Measurements from ENCODE around the gene OR5J2. TPM values are rescaled to one million over a fixed set of nuclear protein-coding genes. Genes with fewer than 3 reads are reported as not detected.
"Not testable (repeated sequence)": the region's sequence is repeated elsewhere in the genome, so short reads cannot be mapped to it uniquely, and the experiment has no call there.

Gene OR5J2
- total RNA-seq, 1 donor from 2014 or later, result not detected

- Mint-ChIP-seq H3K36me3 (ENCODE audit: low read depth, unreplicated experiment) (no peaks in the 10 kb centered on the region), H3K9me3 (ENCODE audit: unreplicated experiment) (no peaks in the 10 kb centered on the region), H3K4me3 (ENCODE audit: unreplicated experiment) (no peak overlapping the region), H3K27me3 (ENCODE audit: low read depth, unreplicated experiment) (no peaks in the 10 kb centered on the region), H3K27ac (ENCODE audit: unreplicated experiment) (no peak overlapping the region), H3K4me1 (ENCODE audit: low read depth, unreplicated experiment) (no peaks in the 10 kb centered on the region)
- Histone ChIP-seq H3K9me3 (ENCODE audit: insufficient read depth, low read depth, low read length) (no peaks in the 10 kb centered on the region), H4K20me1 (ENCODE audit: insufficient read depth, low read length) (no peaks in the 10 kb centered on the region), H3K4me3 (ENCODE audit: insufficient read depth, low read depth, low read length) (no peak overlapping the region), H3K79me2 (ENCODE audit: insufficient read depth, low read length) (no peaks in the 10 kb centered on the region), H3K4me1 (ENCODE audit: insufficient read depth, low read length) (no peaks in the 10 kb centered on the region), H3K27ac (ENCODE audit: low read depth, low read length) (no peak overlapping the region), H3K27me3 (ENCODE audit: insufficient read depth, low read length) (no peaks in the 10 kb centered on the region), H3K9ac (ENCODE audit: low read length) (no peak overlapping the region), H3K36me3 (ENCODE audit: insufficient read depth, low read length) (no peaks in the 10 kb centered on the region), H2AFZ (ENCODE audit: low read depth, low read length) (no peak overlapping the region), H3K4me2 (ENCODE audit: low read length) (no peak overlapping the region)
- FAIRE-seq (no peak), DNase-seq (ENCODE audit: low read depth) (no peak)
- TF ChIP-seq, protein P1, sequence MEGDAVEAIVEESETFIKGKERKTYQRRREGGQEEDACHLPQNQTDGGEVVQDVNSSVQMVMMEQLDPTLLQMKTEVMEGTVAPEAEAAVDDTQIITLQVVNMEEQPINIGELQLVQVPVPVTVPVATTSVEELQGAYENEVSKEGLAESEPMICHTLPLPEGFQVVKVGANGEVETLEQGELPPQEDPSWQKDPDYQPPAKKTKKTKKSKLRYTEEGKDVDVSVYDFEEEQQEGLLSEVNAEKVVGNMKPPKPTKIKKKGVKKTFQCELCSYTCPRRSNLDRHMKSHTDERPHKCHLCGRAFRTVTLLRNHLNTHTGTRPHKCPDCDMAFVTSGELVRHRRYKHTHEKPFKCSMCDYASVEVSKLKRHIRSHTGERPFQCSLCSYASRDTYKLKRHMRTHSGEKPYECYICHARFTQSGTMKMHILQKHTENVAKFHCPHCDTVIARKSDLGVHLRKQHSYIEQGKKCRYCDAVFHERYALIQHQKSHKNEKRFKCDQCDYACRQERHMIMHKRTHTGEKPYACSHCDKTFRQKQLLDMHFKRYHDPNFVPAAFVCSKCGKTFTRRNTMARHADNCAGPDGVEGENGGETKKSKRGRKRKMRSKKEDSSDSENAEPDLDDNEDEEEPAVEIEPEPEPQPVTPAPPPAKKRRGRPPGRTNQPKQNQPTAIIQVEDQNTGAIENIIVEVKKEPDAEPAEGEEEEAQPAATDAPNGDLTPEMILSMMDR (IDR thresholded peaks at IDR 0.05; ENCODE audit: insufficient read depth, low read depth, low read length), result no peak
- no peak for TF ChIP-seq EZH2 (IDR thresholded peaks at IDR 0.05; ENCODE audit: insufficient read depth, low read length)
Observed at GRCh38 chr11:56207790-56208189, 31.4 kb downstream of the OR5J2 start.

GRCh38 chr11:56214537-56214936 lies 38.1 kb downstream of the OR5J2 start:
- no peaks in the 10 kb centered on the region for H4K20me1 ChIP-seq (ENCODE audit: insufficient read depth, low read length)
- Mint-ChIP-seq H3K27ac (ENCODE audit: unreplicated experiment) (no peak overlapping the region), H3K4me3 (ENCODE audit: unreplicated experiment) (no peak overlapping the region), H3K27me3 (ENCODE audit: low read depth, unreplicated experiment) (no peaks in the 10 kb centered on the region), H3K36me3 (ENCODE audit: low read depth, unreplicated experiment) (no peaks in the 10 kb centered on the region), H3K9me3 (ENCODE audit: unreplicated experiment) (peaks cover 7% of the 10 kb centered on the region), H3K4me1 (ENCODE audit: low read depth, unreplicated experiment) (no peaks in the 10 kb centered on the region)
- no peak overlapping the region for H2AFZ ChIP-seq (ENCODE audit: low read depth, low read length)
- H3K27ac ChIP-seq (ENCODE audit: low read depth, low read length), result no peak overlapping the region
- H3K9me3 ChIP-seq (ENCODE audit: insufficient read depth, low read depth, low read length), result no peaks in the 10 kb centered on the region
- H3K4me2 ChIP-seq (ENCODE audit: low read length), result no peak overlapping the region
- no peaks in the 10 kb centered on the region for H3K27me3 ChIP-seq (ENCODE audit: insufficient read depth, low read length)
- H3K4me3 ChIP-seq (ENCODE audit: insufficient read depth, low read depth, low read length), result no peak overlapping the region
- H3K36me3 ChIP-seq (ENCODE audit: insufficient read depth, low read length), result no peaks in the 10 kb centered on the region
- H3K79me2 ChIP-seq (ENCODE audit: insufficient read depth, low read length), result no peaks in the 10 kb centered on the region
- no peak overlapping the region for H3K9ac ChIP-seq (ENCODE audit: low read length)
- H3K4me1 ChIP-seq (ENCODE audit: insufficient read depth, low read length), result no peaks in the 10 kb centered on the region
- DNase-seq (ENCODE audit: low read depth) (no peak), FAIRE-seq (no peak)
- TF ChIP-seq, protein P1 (IDR thresholded peaks at IDR 0.05; ENCODE audit: insufficient read depth, low read depth, low read length), result no peak
- TF ChIP-seq EZH2 (IDR thresholded peaks at IDR 0.05; ENCODE audit: insufficient read depth, low read length), result no peak

DNA sequence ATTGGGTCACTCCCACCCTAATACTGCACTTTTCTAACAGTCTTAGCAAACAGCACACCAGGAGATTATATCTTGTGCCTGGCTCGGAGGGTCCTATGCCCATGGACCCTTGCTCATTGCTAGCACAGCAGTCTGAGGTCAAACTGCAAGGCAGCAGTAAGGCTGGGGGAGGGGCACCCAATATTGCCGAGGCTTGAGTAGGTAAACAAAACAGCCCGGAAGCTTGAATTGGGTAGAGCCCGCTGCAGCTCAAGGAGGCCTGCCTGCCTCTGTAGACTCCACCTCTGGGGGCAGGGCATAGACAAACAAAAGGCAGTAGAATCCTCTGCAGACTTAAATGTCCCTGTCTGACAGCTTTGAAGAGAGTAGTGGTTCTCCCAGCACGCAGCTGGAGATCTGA lies 43.3 kb downstream of the OR5J2 start:
- not testable (repeated sequence) for H3K36me3 Mint-ChIP-seq (ENCODE audit: low read depth, unreplicated experiment); FAIRE-seq
- peaks cover 16% of the 10 kb centered on the region for H3K9me3 Mint-ChIP-seq (ENCODE audit: unreplicated experiment)

More for the DNA sequence above, 43.3 kb downstream of the OR5J2 start:
- not testable (repeated sequence) for H3K4me3 ChIP-seq (ENCODE audit: insufficient read depth, low read depth, low read length); H3K27me3 ChIP-seq (ENCODE audit: insufficient read depth, low read length); H3K9me3 ChIP-seq (ENCODE audit: insufficient read depth, low read depth, low read length); H3K4me2 ChIP-seq (ENCODE audit: low read length); H2AFZ ChIP-seq (ENCODE audit: low read depth, low read length); DNase-seq (ENCODE audit: low read depth); H3K4me1 Mint-ChIP-seq (ENCODE audit: low read depth, unreplicated experiment); H3K4me3 Mint-ChIP-seq (ENCODE audit: unreplicated experiment); H3K4me1 ChIP-seq (ENCODE audit: insufficient read depth, low read length); H3K9ac ChIP-seq (ENCODE audit: low read length); H3K27me3 Mint-ChIP-seq (ENCODE audit: low read depth, unreplicated experiment); H3K79me2 ChIP-seq (ENCODE audit: insufficient read depth, low read length); H3K27ac ChIP-seq (ENCODE audit: low read depth, low read length); H3K36me3 ChIP-seq (ENCODE audit: insufficient read depth, low read length); H4K20me1 ChIP-seq (ENCODE audit: insufficient read depth, low read length); H3K27ac Mint-ChIP-seq (ENCODE audit: unreplicated experiment)

Other genes starting within 250 kb of the OR5J2 start
- gene OR5I1, start 240.2 kb upstream of the OR5J2 start, total RNA-seq, result not detected in 2 replicates
- not detected in 2 replicates for gene OR10AG1, start 206.7 kb upstream of the OR5J2 start, total RNA-seq
- gene OR5F1, start 182.0 kb upstream of the OR5J2 start, total RNA-seq, result not detected in 2 replicates
- not detected in 2 replicates for gene OR5AS1, start 149.0 kb upstream of the OR5J2 start, total RNA-seq
- gene OR8I2, start 83.3 kb upstream of the OR5J2 start, total RNA-seq, result not detected in 2 replicates
- not detected in 2 replicates for gene OR8H2, start 72.9 kb upstream of the OR5J2 start, total RNA-seq
- not detected in 2 replicates for gene OR8H3, start 54.2 kb upstream of the OR5J2 start, total RNA-seq
- not detected in 2 replicates for gene OR8J3, start 36.4 kb upstream of the OR5J2 start, total RNA-seq
- not detected in 2 replicates for gene OR8K5, start 16.3 kb upstream of the OR5J2 start, total RNA-seq
- gene OR5T2, start 57.6 kb downstream of the OR5J2 start, total RNA-seq, result not detected in 2 replicates
- gene OR5T3, start 75.6 kb downstream of the OR5J2 start, total RNA-seq, result not detected in 2 replicates
- gene OR5T1, start 97.5 kb downstream of the OR5J2 start, total RNA-seq, result not detected in 2 replicates
- not detected in 2 replicates for gene OR8H1, start 115.6 kb downstream of the OR5J2 start, total RNA-seq
- not detected in 2 replicates for gene OR8K3, start 138.5 kb downstream of the OR5J2 start, total RNA-seq
- not detected in 2 replicates for gene OR8K1, start 169.4 kb downstream of the OR5J2 start, total RNA-seq
- gene OR8J1, start 177.7 kb downstream of the OR5J2 start, total RNA-seq, result not detected in 2 replicates
- not detected in 2 replicates for gene OR8U1, start 199.0 kb downstream of the OR5J2 start, total RNA-seq
- gene OR5AL1, start 236.1 kb downstream of the OR5J2 start, total RNA-seq, result not detected in 2 replicates